GM12878 (cell line): ENCODE data around the gene C16orf90.

Experiments
- HDAC2 ChIP-seq: fragments of 200-600 bp; sonication (generic); IDR thresholded peaks from 2 replicates; pipeline ENCODE4 v1.6.1; 2017
- IKZF2 ChIP-seq, 2 experiments: fragments of 450-650 bp; IDR thresholded peaks; 2 replicates each; pipeline ENCODE4 v1.6.1; 2017; ENCODE audit warnings: mild to moderate bottlenecking in 2 of 2, moderate library complexity in 2 of 2
- MAX ChIP-seq: IDR thresholded peaks from 2 replicates; pipeline ENCODE4 v1.6.1; 2012; ENCODE audit warnings: low read depth, low read length, improper control_type of control experiment
- MEF2A ChIP-seq: IDR thresholded peaks from 2 replicates; pipeline ENCODE4 v1.6.1; 2011; ENCODE audit warnings: low read depth, mild to moderate bottlenecking, low read length, moderate library complexity; ENCODE audit not compliant: insufficient read depth
- MTA3 ChIP-seq: IDR thresholded peaks from 2 replicates; pipeline ENCODE4 v1.6.1; 2012; ENCODE audit warnings: low read length, inconsistent platforms, borderline replicate concordance
- POLR2A ChIP-seq: IDR thresholded peaks from 2 replicates; pipeline ENCODE4 v1.6.1; 2011; ENCODE audit warnings: low read depth, mild to moderate bottlenecking, low read length
- RAD21 ChIP-seq: IDR thresholded peaks from 2 replicates; pipeline ENCODE4 v1.6.1; 2011; ENCODE audit warnings: mild to moderate bottlenecking, low read depth, low read length, moderate library complexity; ENCODE audit not compliant: insufficient read depth
- RCOR1 ChIP-seq: conservative IDR thresholded peaks from 2 replicates; pipeline ENCODE4 v1.6.1; 2012; ENCODE audit warnings: low read depth, low read length, improper control_type of control experiment
- ZBED1 ChIP-seq: IDR thresholded peaks from 2 replicates; pipeline ENCODE4 v1.6.1; 2016; ENCODE audit warnings: borderline replicate concordance
- TF ChIP-seq, protein P1 (sequence below): fragments of 450-650 bp; IDR thresholded peaks from 2 replicates; pipeline ENCODE4 v1.6.1; 2017; ENCODE audit warnings: mild to moderate bottlenecking
- TF ChIP-seq, protein P2 (sequence below): fragments of 450-650 bp; formaldehyde crosslinking; IDR thresholded peaks from 2 replicates; pipeline ENCODE4 v1.4.0; 2022; ENCODE audit warnings: mild to moderate bottlenecking, moderate library complexity
- TF ChIP-seq, protein P3 (sequence below), 3 experiments: IDR thresholded peaks in 2 of 3; conservative IDR thresholded peaks in 1 of 3; 2 replicates each; pipeline ENCODE4 v1.5.1; 2011; ENCODE audit warnings: low read depth in 3 of 3, low read length in 3 of 3, mild to moderate bottlenecking in 3 of 3, control low read depth in 2 of 3, moderate library complexity in 2 of 3, inconsistent platforms in 1 of 3, mixed read lengths in 1 of 3; ENCODE audit not compliant: control insufficient read depth in 2 of 3, insufficient read depth in 1 of 3; ENCODE audit errors: extremely low read depth in 1 of 3

- TF ChIP-seq POLR2A (no peak), IKZF2 (IDR thresholded peaks at IDR 0.05) (no peak), HDAC2 (no peak), RAD21 (no peak), MTA3 (no peak), RCOR1 (no peak), MEF2A (no peak), ZBED1 (no peak), MAX (no peak)
- TF ChIP-seq, protein P1, sequence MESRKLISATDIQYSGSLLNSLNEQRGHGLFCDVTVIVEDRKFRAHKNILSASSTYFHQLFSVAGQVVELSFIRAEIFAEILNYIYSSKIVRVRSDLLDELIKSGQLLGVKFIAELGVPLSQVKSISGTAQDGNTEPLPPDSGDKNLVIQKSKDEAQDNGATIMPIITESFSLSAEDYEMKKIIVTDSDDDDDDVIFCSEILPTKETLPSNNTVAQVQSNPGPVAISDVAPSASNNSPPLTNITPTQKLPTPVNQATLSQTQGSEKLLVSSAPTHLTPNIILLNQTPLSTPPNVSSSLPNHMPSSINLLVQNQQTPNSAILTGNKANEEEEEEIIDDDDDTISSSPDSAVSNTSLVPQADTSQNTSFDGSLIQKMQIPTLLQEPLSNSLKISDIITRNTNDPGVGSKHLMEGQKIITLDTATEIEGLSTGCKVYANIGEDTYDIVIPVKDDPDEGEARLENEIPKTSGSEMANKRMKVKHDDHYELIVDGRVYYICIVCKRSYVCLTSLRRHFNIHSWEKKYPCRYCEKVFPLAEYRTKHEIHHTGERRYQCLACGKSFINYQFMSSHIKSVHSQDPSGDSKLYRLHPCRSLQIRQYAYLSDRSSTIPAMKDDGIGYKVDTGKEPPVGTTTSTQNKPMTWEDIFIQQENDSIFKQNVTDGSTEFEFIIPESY: no peak
- TF ChIP-seq, protein P2, sequence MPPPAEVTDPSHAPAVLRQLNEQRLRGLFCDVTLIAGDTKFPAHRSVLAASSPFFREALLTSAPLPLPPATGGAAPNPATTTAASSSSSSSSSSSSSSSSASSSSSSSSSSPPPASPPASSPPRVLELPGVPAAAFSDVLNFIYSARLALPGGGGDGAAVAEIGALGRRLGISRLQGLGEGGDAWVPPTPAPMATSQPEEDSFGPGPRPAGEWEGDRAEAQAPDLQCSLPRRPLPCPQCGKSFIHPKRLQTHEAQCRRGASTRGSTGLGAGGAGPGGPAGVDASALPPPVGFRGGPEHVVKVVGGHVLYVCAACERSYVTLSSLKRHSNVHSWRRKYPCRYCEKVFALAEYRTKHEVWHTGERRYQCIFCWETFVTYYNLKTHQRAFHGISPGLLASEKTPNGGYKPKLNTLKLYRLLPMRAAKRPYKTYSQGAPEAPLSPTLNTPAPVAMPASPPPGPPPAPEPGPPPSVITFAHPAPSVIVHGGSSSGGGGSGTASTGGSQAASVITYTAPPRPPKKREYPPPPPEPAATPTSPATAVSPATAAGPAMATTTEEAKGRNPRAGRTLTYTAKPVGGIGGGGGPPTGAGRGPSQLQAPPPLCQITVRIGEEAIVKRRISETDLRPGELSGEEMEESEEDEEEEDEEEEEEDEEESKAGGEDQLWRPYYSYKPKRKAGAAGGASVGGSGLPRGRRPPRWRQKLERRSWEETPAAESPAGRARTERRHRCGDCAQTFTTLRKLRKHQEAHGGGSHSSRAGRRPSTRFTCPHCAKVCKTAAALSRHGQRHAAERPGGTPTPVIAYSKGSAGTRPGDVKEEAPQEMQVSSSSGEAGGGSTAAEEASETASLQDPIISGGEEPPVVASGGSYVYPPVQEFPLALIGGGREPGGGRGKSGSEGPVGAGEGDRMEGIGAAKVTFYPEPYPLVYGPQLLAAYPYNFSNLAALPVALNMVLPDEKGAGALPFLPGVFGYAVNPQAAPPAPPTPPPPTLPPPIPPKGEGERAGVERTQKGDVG (CRISPR knock-in tag): no peak
- TF ChIP-seq, protein P3, sequence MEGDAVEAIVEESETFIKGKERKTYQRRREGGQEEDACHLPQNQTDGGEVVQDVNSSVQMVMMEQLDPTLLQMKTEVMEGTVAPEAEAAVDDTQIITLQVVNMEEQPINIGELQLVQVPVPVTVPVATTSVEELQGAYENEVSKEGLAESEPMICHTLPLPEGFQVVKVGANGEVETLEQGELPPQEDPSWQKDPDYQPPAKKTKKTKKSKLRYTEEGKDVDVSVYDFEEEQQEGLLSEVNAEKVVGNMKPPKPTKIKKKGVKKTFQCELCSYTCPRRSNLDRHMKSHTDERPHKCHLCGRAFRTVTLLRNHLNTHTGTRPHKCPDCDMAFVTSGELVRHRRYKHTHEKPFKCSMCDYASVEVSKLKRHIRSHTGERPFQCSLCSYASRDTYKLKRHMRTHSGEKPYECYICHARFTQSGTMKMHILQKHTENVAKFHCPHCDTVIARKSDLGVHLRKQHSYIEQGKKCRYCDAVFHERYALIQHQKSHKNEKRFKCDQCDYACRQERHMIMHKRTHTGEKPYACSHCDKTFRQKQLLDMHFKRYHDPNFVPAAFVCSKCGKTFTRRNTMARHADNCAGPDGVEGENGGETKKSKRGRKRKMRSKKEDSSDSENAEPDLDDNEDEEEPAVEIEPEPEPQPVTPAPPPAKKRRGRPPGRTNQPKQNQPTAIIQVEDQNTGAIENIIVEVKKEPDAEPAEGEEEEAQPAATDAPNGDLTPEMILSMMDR (IDR thresholded peaks at IDR 0.05 in 2 of 3, conservative IDR thresholded peaks at IDR 0.05 in 1 of 3; ENCODE audit: control insufficient read depth in 2 of 3, extremely low read depth in 1 of 3, insufficient read depth in 1 of 3, low read depth in 3 of 3, low read length in 3 of 3): no peak
These were observed 23.7 kb upstream of the C16orf90 start for GRCh38 chr16:3518986-3519348.
